HEK293 (cell line): ENCODE results near the gene RASEF.
A peak's percentile ranks its signal among the peaks of the same experiment; 100 is the strongest.

Experiments used
- CTCF ChIA-PET: fragments of 350-600 bp; formaldehyde crosslinking; extraction: SDS; loops from one replicate; lab custom pipeline; 2021; ENCODE audit warnings: antibody characterized with exemption; lab: Yijun Ruan, JAX
- POLR2A ChIA-PET: fragments of 300-600 bp; formaldehyde crosslinking; extraction: SDS; loops from one replicate; lab custom pipeline; 2020; ENCODE audit warnings: antibody characterized with exemption, inconsistent platforms; lab: Yijun Ruan, JAX
- H3K27ac ChIP-seq: fragments of 200-500 bp; sonication (Bioruptor generic); 2 replicates; pipeline ENCODE4 v1.5.1; 2014; ENCODE audit warnings: low read depth, low read length, control low read depth, inconsistent platforms; ENCODE audit errors: extremely low read depth
- H3K36me3 ChIP-seq, 2 experiments: fragments of 200-500 bp in 1 of 2; sonication (Bioruptor generic) in 1 of 2; 1 replicate in 1 of 2; 2 replicates in 1 of 2; pipeline ENCODE4 v1.5.1; 2014 to 2017; ENCODE audit warnings: inconsistent platforms in 2 of 2, low read length in 2 of 2; ENCODE audit not compliant: control insufficient read depth in 2 of 2, insufficient read depth in 1 of 2
- H3K4me1 ChIP-seq: fragments of 200-500 bp; sonication (Bioruptor generic); 2 replicates; pipeline ENCODE4 v1.5.1; 2014; ENCODE audit warnings: mild to moderate bottlenecking, low read length, inconsistent platforms; ENCODE audit not compliant: control insufficient read depth, insufficient read depth
- H3K4me3 ChIP-seq: 2 replicates; pipeline ENCODE4 v1.5.1; 2011; ENCODE audit warnings: low read depth, mild to moderate bottlenecking, control low read depth, low read length, moderate library complexity
- H3K9me3 ChIP-seq: fragments of 200-500 bp; sonication (Bioruptor generic); 2 replicates; pipeline ENCODE4 v1.5.1; 2014; ENCODE audit warnings: low read depth, low read length, inconsistent platforms; ENCODE audit not compliant: control insufficient read depth, insufficient read depth
- BCL11A ChIP-seq: fragments of 450-650 bp; formaldehyde crosslinking; IDR thresholded peaks from 2 replicates; pipeline ENCODE4 v1.5.1; 2016; ENCODE audit warnings: low read depth, missing biosample characterization, missing genetic modification characterization
- FEZF1 ChIP-seq: fragments of 450-650 bp; formaldehyde crosslinking; IDR thresholded peaks from 2 replicates; pipeline ENCODE4 v1.5.1; 2016; ENCODE audit warnings: missing biosample characterization, missing genetic modification characterization
- GFI1B ChIP-seq: fragments of 450-650 bp; formaldehyde crosslinking; IDR thresholded peaks from 2 replicates; pipeline ENCODE4 v1.5.1; 2016; ENCODE audit warnings: missing biosample characterization, missing genetic modification characterization
- GLI2 ChIP-seq: fragments of 450-650 bp; formaldehyde crosslinking; IDR thresholded peaks from 2 replicates; pipeline ENCODE4; 2017; ENCODE audit warnings: missing biosample characterization, missing genetic modification characterization, low read depth, borderline replicate concordance
- GLIS2 ChIP-seq: fragments of 450-650 bp; formaldehyde crosslinking; IDR thresholded peaks from 2 replicates; pipeline ENCODE4 v1.5.1; 2016; ENCODE audit warnings: missing biosample characterization, missing genetic modification characterization
- KLF8 ChIP-seq: fragments of 450-650 bp; formaldehyde crosslinking; IDR thresholded peaks from 2 replicates; pipeline ENCODE4 v1.5.1; 2016; ENCODE audit warnings: missing biosample characterization, missing genetic modification characterization
- MEIS1 ChIP-seq: sonication (generic); formaldehyde crosslinking; IDR thresholded peaks from 2 replicates; pipeline ENCODE4 v1.8.1; 2022; ENCODE audit warnings: missing genetic modification reagents, mild to moderate bottlenecking, borderline replicate concordance
- SCRT2 ChIP-seq: fragments of 450-650 bp; formaldehyde crosslinking; IDR thresholded peaks from 2 replicates; pipeline ENCODE4 v1.5.1; 2016; ENCODE audit warnings: missing biosample characterization, missing genetic modification characterization
- SETDB1 ChIP-seq: IDR thresholded peaks from one replicate; pipeline ENCODE4 v1.6.1; 2017; ENCODE audit warnings: mild to moderate bottlenecking, low read length, moderate library complexity, mixed read lengths; ENCODE audit not compliant: insufficient read length
- ZNF184 ChIP-seq: fragments of 450-650 bp; IDR thresholded peaks from 2 replicates; pipeline ENCODE4 v1.5.1; 2018; ENCODE audit warnings: missing biosample characterization, mild to moderate bottlenecking, missing genetic modification characterization
- ZNF394 ChIP-seq: fragments of 450-650 bp; formaldehyde crosslinking; IDR thresholded peaks from 2 replicates; pipeline ENCODE4 v1.5.1; 2016; ENCODE audit warnings: missing biosample characterization, missing genetic modification characterization, mild to moderate bottlenecking, moderate library complexity, borderline replicate concordance
- ZNF404 ChIP-seq: fragments of 450-650 bp; formaldehyde crosslinking; IDR thresholded peaks from 2 replicates; pipeline ENCODE4 v1.5.1; 2017; ENCODE audit warnings: missing biosample characterization, missing genetic modification characterization
- ZNF549 ChIP-seq: fragments of 450-650 bp; IDR thresholded peaks from 2 replicates; pipeline ENCODE4 v1.5.1; 2018; ENCODE audit warnings: missing biosample characterization, missing genetic modification characterization, mild to moderate bottlenecking, inconsistent platforms, moderate library complexity
- ZNF558 ChIP-seq: fragments of 450-650 bp; formaldehyde crosslinking; IDR thresholded peaks from 2 replicates; pipeline ENCODE4 v1.5.1; 2016; ENCODE audit warnings: missing biosample characterization, missing genetic modification characterization
- ZNF585B ChIP-seq: fragments of 450-650 bp; formaldehyde crosslinking; IDR thresholded peaks from 2 replicates; pipeline ENCODE4 v1.5.1; 2016; ENCODE audit warnings: missing biosample characterization, missing genetic modification characterization
- ZNF621 ChIP-seq: fragments of 450-650 bp; formaldehyde crosslinking; IDR thresholded peaks from 2 replicates; pipeline ENCODE4 v1.5.1; 2017; ENCODE audit warnings: missing biosample characterization, missing genetic modification characterization
- ZNF747 ChIP-seq: fragments of 450-650 bp; formaldehyde crosslinking; IDR thresholded peaks from 2 replicates; pipeline ENCODE4 v1.5.1; 2016; ENCODE audit warnings: missing biosample characterization, missing genetic modification characterization
- ZSCAN30 ChIP-seq: fragments of 450-650 bp; IDR thresholded peaks from 2 replicates; pipeline ENCODE4 v1.5.1; 2018; ENCODE audit warnings: missing biosample characterization, mild to moderate bottlenecking, missing genetic modification characterization, moderate library complexity
- TF ChIP-seq, protein P1 (sequence below): sonication (generic); formaldehyde crosslinking; IDR thresholded peaks from 2 replicates; pipeline ENCODE4 v1.8.1; 2022; ENCODE audit warnings: mild to moderate bottlenecking, moderate library complexity, missing genetic modification reagents
- TF ChIP-seq, protein P2 (sequence below): fragments of 450-650 bp; formaldehyde crosslinking; IDR thresholded peaks from 2 replicates; pipeline ENCODE4 v1.5.1; 2017; ENCODE audit warnings: missing biosample characterization, missing genetic modification characterization
- TF ChIP-seq, protein P3 (sequence below): fragments of 450-650 bp; formaldehyde crosslinking; IDR thresholded peaks from 2 replicates; pipeline ENCODE4 v1.5.1; 2017; ENCODE audit warnings: missing biosample characterization, missing genetic modification characterization
- TF ChIP-seq, protein P4 (sequence below): fragments of 450-650 bp; formaldehyde crosslinking; IDR thresholded peaks from 2 replicates; pipeline ENCODE4 v1.5.1; 2017; ENCODE audit warnings: missing biosample characterization, missing genetic modification characterization
- TF ChIP-seq, protein P5 (sequence below): fragments of 450-650 bp; IDR thresholded peaks from 2 replicates; pipeline ENCODE4 v1.5.1; 2018; ENCODE audit warnings: missing biosample characterization, missing genetic modification characterization
- TF ChIP-seq, protein P6 (sequence below): fragments of 450-650 bp; formaldehyde crosslinking; IDR thresholded peaks from 2 replicates; pipeline ENCODE4 v1.5.1; 2016; ENCODE audit warnings: missing biosample characterization, missing genetic modification characterization

RASEF gene

DNA sequence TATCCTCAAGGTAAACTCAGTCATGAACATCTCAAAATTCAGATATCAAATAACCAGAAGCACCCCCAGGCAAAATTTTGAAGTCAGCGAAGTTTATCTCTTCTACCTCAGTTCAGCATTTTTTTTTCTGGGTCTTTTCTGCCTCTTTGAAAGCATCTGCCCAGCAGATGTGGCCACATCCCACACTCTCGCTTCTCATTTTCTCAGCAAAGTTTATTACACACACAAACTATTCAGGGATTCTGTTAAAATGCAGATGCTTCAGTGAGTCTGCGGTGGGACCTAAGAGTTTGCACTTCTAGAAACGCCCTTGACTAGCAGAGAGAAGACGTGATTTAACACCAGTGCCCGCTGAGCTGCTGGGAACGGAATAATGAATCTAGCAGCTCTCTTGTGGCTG, 19.3 kb downstream of the RASEF start (continued):
- TF ChIP-seq ZNF184 (no peak), ZNF585B (tag by site-specific recombination) (no peak), ZNF404 (tag by site-specific recombination) (no peak), ZNF394 (tag by site-specific recombination) (no peak), KLF8 (tag by site-specific recombination) (no peak), ZSCAN30 (no peak), SCRT2 (tag by site-specific recombination) (no peak)
- TF ChIP-seq, protein P1, sequence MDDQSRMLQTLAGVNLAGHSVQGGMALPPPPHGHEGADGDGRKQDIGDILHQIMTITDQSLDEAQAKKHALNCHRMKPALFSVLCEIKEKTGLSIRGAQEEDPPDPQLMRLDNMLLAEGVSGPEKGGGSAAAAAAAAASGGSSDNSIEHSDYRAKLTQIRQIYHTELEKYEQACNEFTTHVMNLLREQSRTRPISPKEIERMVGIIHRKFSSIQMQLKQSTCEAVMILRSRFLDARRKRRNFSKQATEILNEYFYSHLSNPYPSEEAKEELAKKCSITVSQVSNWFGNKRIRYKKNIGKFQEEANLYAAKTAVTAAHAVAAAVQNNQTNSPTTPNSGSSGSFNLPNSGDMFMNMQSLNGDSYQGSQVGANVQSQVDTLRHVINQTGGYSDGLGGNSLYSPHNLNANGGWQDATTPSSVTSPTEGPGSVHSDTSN, result no peak
- TF ChIP-seq, protein P2, sequence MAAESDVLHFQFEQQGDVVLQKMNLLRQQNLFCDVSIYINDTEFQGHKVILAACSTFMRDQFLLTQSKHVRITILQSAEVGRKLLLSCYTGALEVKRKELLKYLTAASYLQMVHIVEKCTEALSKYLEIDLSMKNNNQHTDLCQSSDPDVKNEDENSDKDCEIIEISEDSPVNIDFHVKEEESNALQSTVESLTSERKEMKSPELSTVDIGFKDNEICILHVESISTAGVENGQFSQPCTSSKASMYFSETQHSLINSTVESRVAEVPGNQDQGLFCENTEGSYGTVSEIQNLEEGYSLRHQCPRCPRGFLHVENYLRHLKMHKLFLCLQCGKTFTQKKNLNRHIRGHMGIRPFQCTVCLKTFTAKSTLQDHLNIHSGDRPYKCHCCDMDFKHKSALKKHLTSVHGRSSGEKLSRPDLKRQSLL, result no peak
- TF ChIP-seq, protein P3, sequence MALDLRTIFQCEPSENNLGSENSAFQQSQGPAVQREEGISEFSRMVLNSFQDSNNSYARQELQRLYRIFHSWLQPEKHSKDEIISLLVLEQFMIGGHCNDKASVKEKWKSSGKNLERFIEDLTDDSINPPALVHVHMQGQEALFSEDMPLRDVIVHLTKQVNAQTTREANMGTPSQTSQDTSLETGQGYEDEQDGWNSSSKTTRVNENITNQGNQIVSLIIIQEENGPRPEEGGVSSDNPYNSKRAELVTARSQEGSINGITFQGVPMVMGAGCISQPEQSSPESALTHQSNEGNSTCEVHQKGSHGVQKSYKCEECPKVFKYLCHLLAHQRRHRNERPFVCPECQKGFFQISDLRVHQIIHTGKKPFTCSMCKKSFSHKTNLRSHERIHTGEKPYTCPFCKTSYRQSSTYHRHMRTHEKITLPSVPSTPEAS (tag by site-specific recombination), result no peak

DNA sequence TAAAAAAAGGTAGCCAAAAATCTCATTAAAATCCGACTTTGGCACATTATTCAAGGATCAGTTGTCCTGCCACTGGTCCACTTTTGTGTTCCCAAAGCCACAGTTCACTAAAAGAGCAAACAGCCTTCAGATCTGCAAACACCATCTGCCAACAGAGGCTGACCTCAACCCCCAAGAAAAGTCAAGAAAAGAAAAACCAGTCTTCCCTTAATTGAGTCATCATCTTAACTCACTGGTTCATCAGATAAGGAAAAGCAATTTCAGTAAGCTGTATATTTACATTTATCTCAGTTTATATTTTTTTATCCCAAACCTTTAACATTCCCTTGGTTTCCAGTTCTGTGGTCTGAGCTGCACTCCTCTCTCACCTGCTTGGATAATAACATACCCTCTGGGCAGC, 21.2 kb downstream of the RASEF start:
- H3K4me3 ChIP-seq, result no peak overlapping the region
- ChIA-PET CTCF (interaction anchor here (0.7 kb wide), 2 partner anchors 485 to 533 kb away, joined by 3 read pairs; no protein-coding TSS in a partner anchor), POLR2A (no interaction called here)
- peaks cover 19% of the 10 kb centered on the region for H3K4me1 ChIP-seq
- H3K27ac ChIP-seq, result no peak overlapping the region
- H3K9me3 ChIP-seq, result no peaks in the 10 kb centered on the region
- TF ChIP-seq FEZF1 (peak; percentile 71), MEIS1 (CRISPR knock-in tag) (peak; percentile 69; the same call in 1 of the 2 replicates), GFI1B (no peak)
- TF ChIP-seq, protein P4, sequence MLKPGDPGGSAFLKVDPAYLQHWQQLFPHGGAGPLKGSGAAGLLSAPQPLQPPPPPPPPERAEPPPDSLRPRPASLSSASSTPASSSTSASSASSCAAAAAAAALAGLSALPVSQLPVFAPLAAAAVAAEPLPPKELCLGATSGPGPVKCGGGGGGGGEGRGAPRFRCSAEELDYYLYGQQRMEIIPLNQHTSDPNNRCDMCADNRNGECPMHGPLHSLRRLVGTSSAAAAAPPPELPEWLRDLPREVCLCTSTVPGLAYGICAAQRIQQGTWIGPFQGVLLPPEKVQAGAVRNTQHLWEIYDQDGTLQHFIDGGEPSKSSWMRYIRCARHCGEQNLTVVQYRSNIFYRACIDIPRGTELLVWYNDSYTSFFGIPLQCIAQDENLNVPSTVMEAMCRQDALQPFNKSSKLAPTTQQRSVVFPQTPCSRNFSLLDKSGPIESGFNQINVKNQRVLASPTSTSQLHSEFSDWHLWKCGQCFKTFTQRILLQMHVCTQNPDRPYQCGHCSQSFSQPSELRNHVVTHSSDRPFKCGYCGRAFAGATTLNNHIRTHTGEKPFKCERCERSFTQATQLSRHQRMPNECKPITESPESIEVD (tag by site-specific recombination), result peak; percentile 83
- no peaks in the 10 kb centered on the region for H3K36me3 ChIP-seq

DNA sequence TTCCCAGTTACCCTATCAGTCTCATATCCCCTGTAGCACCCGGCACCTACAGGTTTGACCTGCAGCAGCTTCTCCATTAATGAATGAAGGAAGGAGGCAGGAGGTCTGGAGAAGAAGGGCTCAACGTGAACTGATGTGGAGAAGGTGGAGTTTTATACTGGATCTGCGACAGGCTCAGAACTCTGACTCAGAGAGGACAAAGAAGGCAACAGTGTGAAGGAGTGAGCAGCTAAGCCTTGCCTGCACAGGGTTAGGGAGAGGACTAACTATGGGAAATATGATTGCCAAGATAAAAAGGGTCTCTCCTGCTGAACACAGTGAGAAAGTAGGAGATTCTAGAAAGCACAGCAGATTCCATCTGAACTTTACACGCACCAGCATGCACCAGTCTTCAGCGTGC, 23.6 kb downstream of the RASEF start:
- Histone ChIP-seq H3K36me3 (no peaks in the 10 kb centered on the region), H3K27ac (no peak overlapping the region), H3K4me1 (peaks cover 19% of the 10 kb centered on the region), H3K9me3 (no peaks in the 10 kb centered on the region), H3K4me3 (no peak overlapping the region)
- ChIA-PET POLR2A (no interaction called here), CTCF (interaction anchor here (0.6 kb wide), 1 partner anchor 31 kb away, joined by 4 read pairs; no protein-coding TSS in a partner anchor)
- TF ChIP-seq GLI2, result no peak
- TF ChIP-seq SCRT2 (tag by site-specific recombination), result 0 out of 2 replicates have a peak, but pooled peaks have one; percentile 11

DNA sequence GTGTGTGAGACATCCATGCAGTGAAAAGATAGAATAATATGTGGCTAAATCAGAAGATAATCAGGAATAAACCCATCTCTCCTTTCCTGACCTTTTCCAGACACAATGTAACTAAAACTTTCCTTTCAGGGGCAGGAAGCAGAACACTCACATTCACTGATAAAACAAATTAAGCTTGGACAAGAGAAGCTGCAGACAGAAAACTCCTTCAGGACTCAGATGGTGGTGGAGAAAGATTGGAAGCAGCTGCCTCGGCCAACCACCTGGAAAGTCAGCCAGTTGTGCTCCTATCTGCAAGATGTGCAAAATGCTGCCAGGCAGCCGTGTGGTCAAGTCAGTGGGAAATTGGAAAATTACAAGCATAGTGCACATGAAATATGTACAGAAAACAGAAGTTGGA, 26.9 kb downstream of the RASEF start:
- ChIA-PET CTCF (interaction anchor here (0.6 to 1.0 kb wide), 2 partner anchors 60 to 72 kb away, joined by 3 to 5 read pairs; no protein-coding TSS in a partner anchor), POLR2A (no interaction called here)
- Histone ChIP-seq H3K36me3 (no peaks in the 10 kb centered on the region), H3K27ac (no peak overlapping the region), H3K9me3 (no peaks in the 10 kb centered on the region), H3K4me3 (no peak overlapping the region), H3K4me1 (peaks cover 3% of the 10 kb centered on the region)
- TF ChIP-seq SETDB1 (no peak), GLIS2 (tag by site-specific recombination) (no peak), ZNF558 (tag by site-specific recombination) (no peak), ZNF621 (tag by site-specific recombination) (no peak), BCL11A (tag by site-specific recombination) (no peak), ZNF549 (tag by site-specific recombination) (no peak), ZNF747 (tag by site-specific recombination) (no peak)
- TF ChIP-seq, protein P5, sequence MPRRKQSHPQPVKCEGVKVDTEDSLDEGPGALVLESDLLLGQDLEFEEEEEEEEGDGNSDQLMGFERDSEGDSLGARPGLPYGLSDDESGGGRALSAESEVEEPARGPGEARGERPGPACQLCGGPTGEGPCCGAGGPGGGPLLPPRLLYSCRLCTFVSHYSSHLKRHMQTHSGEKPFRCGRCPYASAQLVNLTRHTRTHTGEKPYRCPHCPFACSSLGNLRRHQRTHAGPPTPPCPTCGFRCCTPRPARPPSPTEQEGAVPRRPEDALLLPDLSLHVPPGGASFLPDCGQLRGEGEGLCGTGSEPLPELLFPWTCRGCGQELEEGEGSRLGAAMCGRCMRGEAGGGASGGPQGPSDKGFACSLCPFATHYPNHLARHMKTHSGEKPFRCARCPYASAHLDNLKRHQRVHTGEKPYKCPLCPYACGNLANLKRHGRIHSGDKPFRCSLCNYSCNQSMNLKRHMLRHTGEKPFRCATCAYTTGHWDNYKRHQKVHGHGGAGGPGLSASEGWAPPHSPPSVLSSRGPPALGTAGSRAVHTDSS (tag by site-specific recombination), result no peak
- TF ChIP-seq, protein P6, sequence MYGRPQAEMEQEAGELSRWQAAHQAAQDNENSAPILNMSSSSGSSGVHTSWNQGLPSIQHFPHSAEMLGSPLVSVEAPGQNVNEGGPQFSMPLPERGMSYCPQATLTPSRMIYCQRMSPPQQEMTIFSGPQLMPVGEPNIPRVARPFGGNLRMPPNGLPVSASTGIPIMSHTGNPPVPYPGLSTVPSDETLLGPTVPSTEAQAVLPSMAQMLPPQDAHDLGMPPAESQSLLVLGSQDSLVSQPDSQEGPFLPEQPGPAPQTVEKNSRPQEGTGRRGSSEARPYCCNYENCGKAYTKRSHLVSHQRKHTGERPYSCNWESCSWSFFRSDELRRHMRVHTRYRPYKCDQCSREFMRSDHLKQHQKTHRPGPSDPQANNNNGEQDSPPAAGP (tag by site-specific recombination), result no peak
